Common myeloid progenitor, CD34-positive (primary cell): Measurements from ENCODE around the gene FRYL.

ENCODE experiments used
- CTCF ChIA-PET: fragments of 350-600 bp; sonication (Branson Sonifier 250); formaldehyde crosslinking; loops from one replicate; lab custom pipeline; 2021; ENCODE audit warnings: antibody characterized with exemption; lab: Charles Lee
- POLR2A ChIA-PET: fragments of 350-600 bp; sonication (Branson Sonifier 250); formaldehyde crosslinking; loops from one replicate; lab custom pipeline; 2021; ENCODE audit warnings: antibody characterized with exemption; lab: Charles Lee
- DNase-seq, 3 donors: peaks; one replicate each; pipeline versions ENCODE4 v3.0.0 to v3.0.0-alpha.2; 2013
- H3K27ac ChIP-seq, 2 experiments: 1 replicate in 1 of 2; 2 replicates in 1 of 2; pipeline ENCODE4 v1.7.0; 2013; ENCODE audit warnings: inconsistent platforms in 2 of 2, low read length in 2 of 2, mild to moderate bottlenecking in 2 of 2, low read depth in 1 of 2, moderate library complexity in 1 of 2; ENCODE audit not compliant: severe bottlenecking in 2 of 2, insufficient read depth in 1 of 2, poor library complexity in 1 of 2
- H3K27me3 ChIP-seq, 5 experiments: replicated peaks in 2 of 5; 1 replicate in 3 of 5; 2 replicates in 2 of 5; pipeline versions ENCODE4 v1.6.1 to v1.7.0; 2013; ENCODE audit warnings: low read length in 4 of 5, mild to moderate bottlenecking in 2 of 5, moderate library complexity in 2 of 5, inconsistent platforms in 1 of 5; ENCODE audit not compliant: insufficient read depth in 5 of 5, control insufficient read depth in 4 of 5
- H3K36me3 ChIP-seq, 4 experiments: 1 replicate in 2 of 4; 2 replicates in 2 of 4; pipeline versions ENCODE4 v1.6.1 to v1.7.0; 2013; ENCODE audit warnings: low read length in 3 of 4, control low read depth in 1 of 4, mild to moderate bottlenecking in 1 of 4; ENCODE audit not compliant: control insufficient read depth in 4 of 4, insufficient read depth in 4 of 4
- H3K4me1 ChIP-seq, 4 experiments: 1 replicate in 3 of 4; 2 replicates in 1 of 4; pipeline versions ENCODE4 v1.6.1 to v1.7.1; 2013; ENCODE audit warnings: low read length in 3 of 4, mild to moderate bottlenecking in 3 of 4, control low read depth in 1 of 4, inconsistent platforms in 1 of 4, moderate library complexity in 1 of 4; ENCODE audit not compliant: control insufficient read depth in 4 of 4, insufficient read depth in 4 of 4; ENCODE audit errors: control extremely low read depth in 1 of 4
- H3K4me3 ChIP-seq, 7 experiments: 1 replicate in 4 of 7; 2 replicates in 3 of 7; pipeline versions ENCODE4 v1.5.1 to v1.7.0; 2013; ENCODE audit warnings: mild to moderate bottlenecking in 7 of 7, low read length in 6 of 7, moderate library complexity in 6 of 7, inconsistent platforms in 2 of 7, low read depth in 2 of 7, control low read depth in 1 of 7; ENCODE audit not compliant: insufficient read depth in 4 of 7, control insufficient read depth in 1 of 7; ENCODE audit errors: extremely low read depth in 1 of 7
- H3K9me3 ChIP-seq, 5 experiments: 1 replicate in 4 of 5; 2 replicates in 1 of 5; pipeline versions ENCODE4 v1.6.1 to v1.7.1; 2013; ENCODE audit warnings: low read length in 4 of 5, mild to moderate bottlenecking in 2 of 5, inconsistent platforms in 1 of 5, low read depth in 1 of 5, moderate library complexity in 1 of 5; ENCODE audit not compliant: control insufficient read depth in 4 of 5, insufficient read depth in 2 of 5; ENCODE audit errors: control extremely low read depth in 1 of 5
- WGBS: methylation state at CpG from one replicate; pipeline ENCODE4 v1.1.5; 2013; ENCODE audit not compliant: insufficient coverage; 5-methylcytosine and 5-hydroxymethylcytosine counted together

The FRYL gene

GRCh38 chr4:48787056-48787455 lies 7.0 kb upstream of the FRYL start:
- Histone ChIP-seq H3K4me3 (no peak overlapping the region), H3K27ac (no peak overlapping the region), H3K9me3 (no peaks in the 10 kb centered on the region), H3K27me3 (no peaks in the 10 kb centered on the region), H3K36me3 (no peaks in the 10 kb centered on the region), H3K4me1 (peaks cover 0 to 2% (median 0%) of the 10 kb centered on the region in 4 experiments)
- CTCF ChIA-PET: interaction anchor here (1.0 kb wide), 2 partner anchors 10 to 32 kb away, joined by 3 read pairs; no protein-coding TSS in a partner anchor
- POLR2A ChIA-PET: no interaction called here
- WGBS: no CpG with 5 or more reads among the region's 1 CpG
- DNase-seq: no peak

- H3K9me3 ChIP-seq: no peaks in the 10 kb centered on the region
- H3K4me3 ChIP-seq: no peak overlapping the region
- WGBS: 100% methylated on average over 2 of the region's 2 CpGs
- ChIA-PET POLR2A (no interaction called here), CTCF (no interaction called here)
- no peak overlapping the region for H3K27ac ChIP-seq
- H3K36me3 ChIP-seq: no peaks in the 10 kb centered on the region
- no peak for DNase-seq
- H3K27me3 ChIP-seq: no peaks in the 10 kb centered on the region
- no peaks in the 10 kb centered on the region for H3K4me1 ChIP-seq
Measured at GRCh38 chr4:48786549-48786948, 6.5 kb upstream of the FRYL start.

GRCh38 chr4:48785302-48785701 lies 5.2 kb upstream of the FRYL start:
- Histone ChIP-seq H3K27ac (no peak overlapping the region), H3K9me3 (no peaks in the 10 kb centered on the region), H3K27me3 (no peaks in the 10 kb centered on the region), H3K4me1 (peaks cover 0 to 11% (median 8%) of the 10 kb centered on the region in 4 experiments), H3K36me3 (no peaks in the 10 kb centered on the region), H3K4me3 (no peak overlapping the region)
- POLR2A ChIA-PET: no interaction called here
- CTCF ChIA-PET: no interaction called here
- no peak for DNase-seq

GRCh38 chr4:48781968-48782367 lies 1.9 kb upstream of the FRYL start:
- ChIA-PET POLR2A (no interaction called here), CTCF (interaction anchor here (0.6 to 2.3 kb wide), 6 partner anchors 15 to 373 kb away, joined by 3 to 5 read pairs (median 3); no protein-coding TSS in a partner anchor)
- H3K4me3 ChIP-seq: no peak overlapping the region
- H3K27ac ChIP-seq: no peak overlapping the region
- no peaks in the 10 kb centered on the region for H3K9me3 ChIP-seq
- DNase-seq: no peak
- H3K36me3 ChIP-seq: no peaks in the 10 kb centered on the region
- H3K27me3 ChIP-seq: no peaks in the 10 kb centered on the region
- H3K4me1 ChIP-seq: peaks cover 13 to 27% (median 25%) of the 10 kb centered on the region in 4 experiments

- no peaks in the 10 kb centered on the region for H3K9me3 ChIP-seq
- ChIA-PET CTCF (interaction anchor here (1.0 to 2.3 kb wide), 6 partner anchors 12 to 202 kb away, joined by 3 to 6 read pairs (median 4); no protein-coding TSS in a partner anchor), POLR2A (interaction anchor here (0.7 to 2.2 kb wide), 3 partner anchors 21 to 944 kb away, joined by 3 to 8 read pairs (median 5); no protein-coding TSS in a partner anchor)
- peaks cover 23 to 38% (median 36%) of the 10 kb centered on the region in 4 experiments for H3K4me1 ChIP-seq
- peak overlapping the region in 6 of 7 experiments; percentile 74 to 100 (median 98) for H3K4me3 ChIP-seq
- DNase-seq: peak; percentile 64 to 88 (median 87)
- peak overlapping the region; percentile 66 to 84 for H3K27ac ChIP-seq
- no peaks in the 10 kb centered on the region for H3K27me3 ChIP-seq
- 0% methylated on average over 3 of the region's 10 CpGs for WGBS
- H3K36me3 ChIP-seq: no peaks in the 10 kb centered on the region
Measured at GRCh38 chr4:48780865-48781214, 761 bp upstream of the FRYL start.

- WGBS: under 1% methylated on average over 85 of the region's 108 CpGs
Measured at GRCh38 chr4:48779095-48779997, 733 bp downstream of the FRYL start.

More at GRCh38 chr4:48779095-48779997, 733 bp downstream of the FRYL start:
- no peaks in the 10 kb centered on the region for H3K9me3 ChIP-seq
- H3K4me3 ChIP-seq: peak overlapping the region; percentile 74 to 100 (median 98)
- H3K36me3 ChIP-seq: no peaks in the 10 kb centered on the region
- peaks cover 35 to 47% (median 39%) of the 10 kb centered on the region in 4 experiments for H3K4me1 ChIP-seq
- POLR2A ChIA-PET: interaction anchor here (0.5 to 2.2 kb wide), 7 partner anchors 22 to 122 kb away, joined by 3 to 8 read pairs (median 3); partner anchors contain the start of gene OCIAD1
- peak overlapping the region; percentile 81 to 89 for H3K27ac ChIP-seq
- CTCF ChIA-PET: interaction anchor here (0.9 to 1.1 kb wide), 3 partner anchors 30 to 201 kb away, joined by 3 read pairs; no protein-coding TSS in a partner anchor
- DNase-seq: peak; percentile 82 to 88 (median 85)
- H3K27me3 ChIP-seq: no peaks in the 10 kb centered on the region
